GM21447 (cell line): ENCODE results near the gene ZMIZ1.

Experiments used
- ATAC-seq: cut with Tn5 transposase; IDR thresholded peaks from one replicate; pipeline ENCODE4 v1.9.1; 2021; ENCODE audit not compliant: unreplicated experiment

The ZMIZ1 gene

DNA sequence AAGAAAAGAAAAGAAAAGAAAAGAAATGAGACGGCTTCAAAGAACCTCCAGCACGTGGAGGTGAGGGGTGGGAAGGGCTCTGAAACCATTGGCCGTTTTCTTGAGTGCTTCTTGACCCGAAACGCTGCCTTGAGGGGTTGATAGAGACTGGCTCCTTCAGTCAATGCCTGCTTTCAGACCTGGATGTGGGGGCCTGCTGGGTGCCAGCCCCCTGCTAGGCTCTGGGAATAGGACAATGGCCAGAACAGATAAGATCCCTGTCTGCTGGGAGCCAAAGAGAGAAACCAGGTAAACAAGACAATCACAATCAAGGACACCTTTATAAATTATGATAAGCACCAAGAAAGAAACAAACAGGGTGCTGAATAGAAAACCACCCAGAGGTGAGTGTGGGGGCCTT lies 27.7 kb downstream of the ZMIZ1 start:
- ATAC-seq, result no peak

DNA sequence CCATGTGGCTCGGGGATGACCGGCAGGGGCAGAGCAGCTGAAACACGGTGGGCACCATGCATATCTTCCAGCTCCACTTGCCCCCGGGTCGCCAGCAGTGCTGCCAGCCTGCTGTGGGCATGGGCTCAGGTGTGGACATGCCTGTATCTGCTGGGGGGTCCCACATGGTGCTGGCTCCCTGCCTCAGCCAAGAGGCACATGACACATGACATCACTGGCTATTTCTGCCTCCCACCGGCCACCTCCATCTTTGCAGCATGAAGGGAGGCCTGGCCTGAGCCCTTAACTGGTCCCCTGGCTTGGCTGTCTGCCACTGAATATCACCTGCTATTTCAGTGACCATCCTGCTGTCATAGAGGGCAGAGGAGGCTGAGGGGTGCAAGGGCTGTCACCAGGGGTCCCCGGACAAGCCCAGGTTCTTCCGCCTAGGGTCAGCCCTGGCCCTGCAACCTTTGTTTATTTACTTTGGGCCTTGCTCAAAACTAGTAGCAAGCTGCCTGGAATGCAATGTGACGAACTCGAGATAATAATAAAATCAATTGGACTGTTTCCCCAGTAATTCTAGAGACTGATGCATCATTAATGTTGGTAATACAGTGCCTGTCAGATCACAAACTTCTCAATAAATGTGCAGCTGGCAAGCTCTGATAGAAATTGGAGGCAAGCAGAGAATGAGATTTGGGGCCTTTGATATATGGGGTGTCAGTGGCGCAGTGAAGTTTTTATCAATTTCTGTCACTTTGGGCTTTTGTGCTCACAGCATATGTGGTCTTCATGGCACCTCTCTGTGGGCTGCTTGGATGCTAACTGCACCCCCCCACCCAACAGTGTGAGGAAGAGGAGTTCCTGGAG lies 28.5 kb downstream of the ZMIZ1 start:
- no peak for ATAC-seq

DNA sequence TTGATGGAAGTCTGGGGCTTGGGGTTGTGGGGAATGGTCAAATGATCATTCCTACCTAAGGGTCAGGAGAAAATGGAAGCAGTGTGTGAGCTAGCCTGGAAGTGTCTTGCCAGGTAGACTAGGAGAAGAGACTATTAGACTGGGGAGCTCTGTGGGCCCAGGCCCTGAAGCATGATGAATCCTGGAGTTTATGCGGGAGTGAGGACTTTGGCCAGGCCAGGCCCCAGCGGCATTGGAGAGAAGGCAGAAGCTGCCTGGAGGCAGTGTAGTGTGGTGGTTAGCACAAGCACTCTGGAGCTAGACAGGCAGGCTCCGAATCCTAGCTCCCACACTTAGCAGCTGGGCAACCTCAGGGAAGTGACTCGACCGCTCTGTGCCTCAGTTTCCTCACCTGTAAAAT lies 29.3 kb downstream of the ZMIZ1 start:
- ATAC-seq, result no peak

DNA sequence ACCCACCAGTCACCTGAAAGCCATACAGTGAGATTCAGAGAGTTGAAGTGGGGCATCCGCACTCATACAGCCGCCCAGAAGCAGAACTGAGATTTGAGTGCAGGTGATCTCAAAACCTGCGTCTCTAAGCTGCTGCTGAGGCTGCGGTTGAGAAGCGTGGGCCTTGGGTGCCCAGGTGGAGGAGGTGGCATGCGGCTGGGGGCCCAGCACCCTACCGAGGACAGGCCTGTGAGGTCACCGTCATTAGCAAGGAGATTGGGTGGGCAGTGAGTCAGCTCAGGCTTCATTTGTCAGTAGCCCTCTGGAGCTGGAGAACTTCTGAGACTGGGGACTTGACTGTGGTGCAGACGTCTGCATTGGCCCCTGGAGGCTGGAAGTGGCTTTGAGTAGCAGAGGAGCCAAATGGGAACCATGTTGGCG lies 29.8 kb downstream of the ZMIZ1 start:
- ATAC-seq, result peak; percentile 81

DNA sequence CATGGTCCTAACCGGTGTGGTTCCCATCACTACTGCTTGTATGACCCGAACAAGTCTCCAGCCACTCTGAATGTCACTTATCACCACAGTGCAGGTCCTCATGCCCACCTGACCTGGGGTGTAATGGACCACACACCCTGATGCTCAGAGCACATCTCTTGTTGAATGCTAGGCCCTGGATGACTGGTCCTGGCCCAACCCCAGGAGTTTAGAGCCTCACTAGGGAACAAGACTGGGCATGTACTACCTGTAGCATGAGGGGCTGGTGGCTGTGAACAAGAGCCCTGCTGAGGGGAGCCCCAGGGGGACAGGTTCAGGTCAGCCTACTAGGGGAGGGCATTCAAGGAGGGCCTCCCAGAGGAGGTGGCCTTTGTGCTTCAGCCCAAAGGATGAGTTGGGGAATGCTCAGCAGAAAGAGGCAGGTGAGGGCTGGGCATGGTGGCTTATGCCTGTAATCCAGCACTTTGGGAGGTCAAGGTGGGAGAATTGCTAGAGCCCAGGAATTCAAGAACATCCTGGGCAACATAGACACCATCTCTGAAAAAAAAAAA lies 31.2 kb downstream of the ZMIZ1 start:
- ATAC-seq, result no peak

DNA sequence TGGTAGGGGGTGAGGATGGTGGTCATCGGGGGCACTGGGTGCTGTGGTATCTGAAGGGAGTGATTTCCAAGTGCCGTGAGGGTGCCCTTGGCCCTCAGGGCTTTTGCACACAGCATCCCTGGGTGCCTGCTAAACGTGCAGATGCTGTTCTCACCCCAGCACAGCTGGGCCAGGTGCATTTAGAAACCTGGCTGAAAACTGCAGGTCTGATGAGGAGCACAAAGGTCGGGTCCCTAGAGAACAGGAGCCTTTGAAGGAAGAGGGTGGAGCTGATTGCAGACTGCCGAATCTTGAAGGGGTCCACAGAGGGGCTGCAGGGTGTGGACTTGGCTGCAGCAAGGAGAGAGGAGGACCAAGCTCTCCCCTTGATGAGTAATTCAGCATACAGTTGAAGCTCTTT lies 32.0 kb downstream of the ZMIZ1 start:
- ATAC-seq, result no peak

DNA sequence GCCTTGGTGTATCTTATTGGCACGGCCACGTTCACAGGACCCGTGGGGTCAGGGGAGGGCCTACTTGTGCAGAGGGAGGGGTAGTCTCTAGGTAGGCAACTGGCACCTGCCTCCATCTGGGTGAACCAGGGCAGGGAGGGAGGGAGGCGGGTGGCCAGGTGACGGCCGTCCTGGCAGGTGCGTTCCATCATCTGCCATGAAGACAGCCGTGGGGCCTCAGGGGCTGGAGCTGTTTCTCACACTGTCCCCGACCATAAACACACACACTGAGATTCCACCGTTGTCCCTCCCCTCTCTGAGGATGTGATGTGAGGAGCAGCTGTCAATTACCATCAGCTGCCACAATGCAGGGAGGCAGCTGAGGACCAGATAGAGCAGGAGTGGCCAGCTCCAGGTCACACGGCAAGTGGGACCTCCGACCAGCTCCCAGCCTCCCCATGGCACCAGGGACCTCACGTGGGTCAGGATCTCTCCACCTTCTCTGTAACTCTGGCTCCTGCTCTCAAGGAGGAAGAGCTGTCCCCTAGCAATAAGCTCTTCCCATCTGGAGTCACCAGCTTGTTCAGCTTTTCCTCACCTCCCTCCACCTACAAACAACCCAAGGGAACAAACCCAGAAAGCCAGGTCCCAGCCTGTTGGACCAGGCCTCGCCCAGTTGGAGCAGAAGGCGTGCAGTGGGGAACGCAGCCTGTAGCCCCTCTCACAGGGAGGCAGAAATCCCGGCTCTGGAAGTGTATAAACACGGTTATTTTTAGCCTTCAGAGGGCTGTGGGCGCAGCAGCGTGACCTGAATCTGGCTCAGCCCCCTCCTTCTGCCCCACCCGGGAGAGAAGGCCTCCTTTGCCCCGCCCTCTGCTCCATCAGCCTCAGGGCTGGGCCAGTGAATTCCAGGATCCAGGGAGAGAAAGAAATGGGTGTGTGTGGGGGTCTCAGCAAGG lies 33.1 kb downstream of the ZMIZ1 start:
- ATAC-seq, result no peak

DNA sequence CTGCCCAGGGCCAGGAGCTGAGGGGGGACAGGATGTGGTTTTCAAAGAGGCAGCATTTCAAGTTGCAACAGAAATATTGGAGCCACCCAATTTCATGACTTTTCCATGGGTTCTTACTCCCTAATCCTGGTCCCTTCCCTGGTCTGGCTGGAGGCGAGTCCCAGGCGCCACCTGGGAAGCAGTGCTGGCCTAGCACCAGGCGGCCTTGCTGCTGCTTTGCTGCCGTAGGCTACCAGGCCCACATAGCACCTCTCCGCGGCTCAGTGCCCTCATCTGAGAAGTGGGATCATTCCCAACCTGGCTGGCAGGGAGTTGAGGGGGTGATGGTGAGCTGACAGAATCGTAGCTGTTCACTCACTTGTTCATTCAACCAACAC lies 33.7 kb downstream of the ZMIZ1 start:
- ATAC-seq, result no peak

DNA sequence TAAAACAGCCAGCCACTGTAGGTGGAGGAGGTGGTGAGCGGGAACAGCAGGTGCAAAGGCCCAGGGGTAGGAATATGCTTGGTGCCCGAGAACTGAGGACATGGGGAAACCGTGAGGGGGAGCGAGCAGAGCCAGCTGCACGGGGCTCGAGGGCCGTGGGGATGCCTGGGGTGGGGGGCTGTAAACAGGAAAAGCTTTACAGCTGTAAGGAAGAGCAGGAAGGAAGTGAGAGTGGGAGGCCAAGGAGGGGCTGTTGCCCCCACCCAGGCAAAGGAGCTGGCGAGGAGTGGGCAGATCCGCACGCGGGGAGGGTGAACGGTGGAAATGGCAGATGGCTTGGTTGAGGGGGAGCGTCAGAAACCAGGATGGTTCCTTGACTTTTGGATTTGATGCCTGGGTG lies 34.4 kb downstream of the ZMIZ1 start:
- no peak for ATAC-seq

DNA sequence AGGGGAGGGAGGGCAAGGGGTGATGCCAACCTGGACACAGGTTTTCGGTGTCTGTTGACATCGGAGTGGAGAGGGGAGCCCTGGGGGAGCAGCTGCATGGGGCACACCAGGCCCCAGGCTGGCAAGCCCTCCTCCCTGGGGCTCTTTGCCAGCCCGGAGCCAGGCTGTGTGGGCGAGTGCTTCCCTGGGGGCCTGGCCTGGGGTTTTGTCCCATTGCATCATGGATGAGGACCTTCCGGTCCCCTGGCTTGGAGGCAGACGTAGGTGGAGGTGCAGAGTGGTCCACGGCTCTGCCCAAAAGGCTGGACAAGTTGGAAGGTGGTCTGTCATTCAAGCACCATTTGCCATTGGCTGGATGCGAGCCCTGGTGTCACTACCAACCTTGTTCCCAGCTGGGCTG lies 34.8 kb downstream of the ZMIZ1 start:
- no peak for ATAC-seq

DNA sequence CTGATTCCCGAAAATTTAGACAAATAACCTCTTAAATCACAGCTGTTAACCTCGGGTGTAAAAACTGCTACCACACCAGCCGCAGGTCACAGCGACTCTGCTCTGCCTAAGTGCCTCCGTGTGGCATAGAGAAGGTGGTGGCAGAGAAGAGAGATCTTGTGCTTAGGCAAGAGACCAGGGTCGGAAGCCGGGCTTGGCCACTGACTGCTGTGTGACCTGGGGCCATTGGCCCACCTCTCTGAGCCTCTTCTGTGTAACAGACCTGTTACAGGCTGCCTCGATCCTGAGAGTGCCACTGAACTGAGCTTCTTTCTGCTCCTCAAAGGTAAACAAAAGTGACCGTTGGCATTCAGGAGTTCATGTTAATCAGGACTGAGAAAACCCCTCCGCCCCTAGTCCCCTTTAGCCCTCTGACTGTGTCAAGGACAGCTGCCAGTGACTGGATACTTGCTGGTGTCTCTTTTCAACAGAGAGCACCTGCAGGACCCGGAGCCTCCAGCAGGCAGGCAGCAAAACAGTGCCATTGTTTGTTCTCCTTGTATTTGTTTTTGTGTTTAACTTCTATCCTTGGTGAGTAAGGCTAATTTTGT lies 36.5 kb downstream of the ZMIZ1 start:
- ATAC-seq, result no peak

DNA sequence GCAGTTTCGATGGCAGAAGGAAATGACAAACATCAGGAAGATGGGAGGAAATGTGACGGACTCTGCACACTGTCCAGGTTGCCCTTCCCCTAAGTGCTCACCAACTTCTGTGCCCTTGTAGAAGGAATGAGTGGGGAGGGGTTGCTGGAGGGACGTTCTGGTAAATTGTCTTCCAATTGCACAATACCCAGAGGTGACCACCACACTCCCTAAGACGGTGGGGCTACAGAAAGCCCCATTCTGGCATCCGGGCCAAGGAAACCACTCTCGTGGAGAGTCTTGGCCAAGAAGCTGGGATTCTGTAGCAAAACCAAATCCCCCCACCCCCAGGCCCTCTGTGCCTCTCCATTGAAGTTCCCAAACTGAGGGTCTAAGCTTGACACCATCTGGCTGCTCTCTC lies 37.1 kb downstream of the ZMIZ1 start:
- no peak for ATAC-seq

DNA sequence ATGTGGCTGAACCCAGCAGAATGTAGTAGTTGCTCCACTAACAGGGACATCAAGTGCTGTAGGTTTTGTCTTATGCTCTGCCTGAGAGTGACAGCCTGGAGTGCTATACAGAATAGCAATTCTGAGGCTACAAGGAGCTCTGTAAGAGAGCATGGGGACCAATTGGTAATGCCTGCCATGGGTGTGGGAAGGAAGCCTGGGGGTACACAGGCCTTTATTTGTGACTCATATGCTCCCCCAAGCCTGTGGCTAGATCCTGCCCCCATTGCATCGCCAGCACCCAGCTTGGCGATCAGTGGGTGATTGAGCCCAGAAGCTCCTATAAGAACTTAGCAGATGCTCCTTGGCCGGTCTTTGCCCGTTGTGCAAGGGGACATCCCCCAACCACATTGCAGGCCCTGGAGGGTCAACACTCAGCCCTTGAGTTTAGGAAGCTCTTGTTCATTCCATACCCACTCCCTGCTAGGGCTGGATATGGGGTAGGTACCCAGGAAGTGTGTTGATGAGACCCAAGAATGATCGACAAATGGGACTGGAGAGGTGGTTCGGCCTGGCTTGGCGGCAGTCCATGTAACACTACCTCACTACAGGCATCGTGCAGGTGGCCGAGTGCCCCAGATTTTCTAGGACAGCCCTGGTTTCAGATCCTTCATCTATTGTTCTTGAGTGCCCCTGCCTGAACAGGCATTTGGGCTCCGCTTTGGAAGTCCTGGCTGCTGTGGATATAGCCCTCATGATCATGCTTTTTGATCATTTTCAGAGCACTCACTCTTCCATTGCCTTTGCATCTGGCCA lies 37.7 kb downstream of the ZMIZ1 start:
- no peak for ATAC-seq

DNA sequence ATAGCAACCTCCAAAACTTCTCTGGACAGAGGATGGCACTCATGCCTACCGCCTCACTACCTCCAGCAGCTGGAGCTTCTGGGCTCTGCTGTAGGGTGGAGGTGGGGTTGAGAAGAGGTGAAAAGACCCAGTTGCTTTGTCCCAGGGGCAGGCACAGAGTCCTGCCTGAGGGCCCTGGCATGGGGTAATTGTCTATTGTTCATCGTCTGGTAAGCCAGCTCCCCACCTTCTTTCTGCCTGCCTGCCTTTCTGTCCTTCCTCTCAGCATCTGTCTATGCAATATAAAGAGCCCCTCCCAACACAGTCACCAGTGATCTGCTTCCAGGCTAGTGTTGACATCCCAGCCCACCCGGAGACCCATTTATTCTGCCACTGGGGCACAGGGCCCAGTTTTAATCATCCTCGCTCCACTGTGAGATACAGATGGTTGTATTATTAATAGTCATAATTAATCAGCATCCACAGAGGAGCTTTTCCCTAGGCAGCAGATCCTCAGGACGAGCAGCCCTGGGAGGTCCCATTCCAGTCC lies 39.0 kb downstream of the ZMIZ1 start:
- ATAC-seq, result no peak

DNA sequence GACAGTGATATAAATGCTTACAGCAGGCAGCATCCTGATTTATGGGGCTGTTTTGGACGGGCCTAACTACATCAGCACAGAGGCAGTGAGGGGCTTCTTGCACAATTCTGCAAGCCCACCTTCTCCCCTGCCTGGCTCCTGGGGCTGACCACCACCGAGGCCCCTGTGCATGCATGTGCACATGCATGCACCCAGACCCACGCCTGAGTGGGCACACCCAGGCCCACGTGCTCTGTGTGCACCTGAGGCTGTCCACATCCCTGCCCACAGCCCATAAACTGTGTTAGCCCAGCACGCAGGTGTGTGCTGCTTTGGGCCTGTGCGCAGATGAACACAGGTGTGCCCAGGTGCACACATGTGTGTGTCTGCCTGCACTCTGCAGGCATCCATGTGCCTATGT lies 40.0 kb downstream of the ZMIZ1 start:
- no peak for ATAC-seq

DNA sequence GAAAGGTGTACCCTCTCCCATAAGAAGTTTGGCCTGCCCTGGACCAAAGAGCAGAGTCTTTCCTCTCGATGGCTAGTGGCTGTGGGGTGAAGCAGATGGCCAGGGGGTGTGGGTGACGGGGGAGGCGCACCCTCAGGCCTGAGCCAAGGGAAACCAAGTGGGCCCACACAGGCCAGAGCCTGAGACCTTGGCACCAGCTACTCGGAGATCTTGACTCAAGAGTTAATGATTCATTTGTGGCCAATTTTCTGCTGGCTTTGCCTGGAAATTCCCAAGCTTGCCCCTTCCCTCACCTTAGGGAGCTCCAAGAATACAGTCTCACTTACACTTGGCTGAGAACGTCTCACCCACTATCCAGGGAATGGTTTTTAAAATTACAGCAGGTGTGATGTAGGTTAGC lies 42.7 kb downstream of the ZMIZ1 start:
- ATAC-seq, result no peak

DNA sequence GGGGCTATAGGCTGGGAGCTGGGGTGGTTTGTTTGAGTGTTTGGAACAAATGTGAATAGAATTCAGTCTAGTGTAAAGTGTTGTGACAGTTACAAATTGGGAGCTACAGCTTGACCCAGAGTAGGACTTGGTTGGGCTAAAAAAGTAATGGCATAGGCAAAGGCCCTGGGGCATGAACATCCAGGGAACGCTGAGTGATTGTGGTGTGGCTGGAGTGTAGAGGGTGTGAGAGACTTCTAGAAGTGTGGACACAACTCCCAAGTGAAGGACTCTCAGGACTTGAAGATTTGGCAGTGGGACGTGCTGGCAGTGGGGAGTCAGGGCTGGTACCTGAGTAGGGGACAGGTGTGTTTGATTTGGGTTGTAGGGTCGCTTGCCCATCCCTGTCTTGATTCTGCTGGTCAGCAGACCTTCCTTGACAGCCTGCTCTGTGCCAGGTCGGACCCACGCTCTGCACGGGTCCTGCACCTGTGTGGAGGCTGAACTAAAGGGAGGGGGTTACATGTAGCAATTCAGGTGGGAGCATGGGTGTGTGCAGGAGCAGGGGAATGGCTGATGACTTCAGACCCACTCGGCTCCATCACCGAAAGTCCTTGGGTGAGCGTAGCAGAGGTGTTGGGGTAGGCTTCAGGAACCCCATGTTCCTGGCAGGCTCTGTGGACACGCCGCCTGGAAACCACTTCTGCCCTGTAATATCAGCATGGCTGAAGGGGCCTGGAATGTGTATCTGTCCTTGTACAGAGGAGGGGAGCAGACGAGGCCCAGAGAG lies 43.3 kb downstream of the ZMIZ1 start:
- ATAC-seq, result no peak

DNA sequence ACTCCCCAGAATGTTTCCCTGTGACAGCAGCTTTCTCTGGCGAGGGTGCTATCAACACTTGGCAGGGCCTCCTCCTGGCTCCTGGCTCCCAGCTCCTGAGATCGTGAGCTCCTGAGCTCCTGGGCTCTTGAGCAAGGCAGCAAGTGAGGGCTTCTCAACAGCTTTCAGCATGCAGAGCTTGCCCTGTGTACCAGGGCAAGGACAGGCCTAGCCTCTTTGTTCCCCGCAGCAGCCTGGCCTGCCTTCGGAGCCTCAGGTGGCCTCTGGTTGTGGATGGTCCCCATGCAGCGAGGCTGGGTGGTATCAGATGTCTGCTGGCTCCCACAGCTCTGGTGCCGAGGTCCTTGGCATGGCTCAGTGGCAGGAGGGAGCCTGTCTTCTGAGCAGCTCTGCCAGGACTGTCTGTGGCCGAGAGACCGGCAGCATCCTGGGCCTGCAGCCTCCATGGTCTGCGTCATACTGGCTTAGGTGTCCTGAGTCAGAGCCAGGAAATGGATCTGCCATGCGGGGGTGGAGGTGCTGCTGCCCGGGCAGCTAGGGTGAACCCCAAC lies 44.2 kb downstream of the ZMIZ1 start:
- no peak for ATAC-seq

DNA sequence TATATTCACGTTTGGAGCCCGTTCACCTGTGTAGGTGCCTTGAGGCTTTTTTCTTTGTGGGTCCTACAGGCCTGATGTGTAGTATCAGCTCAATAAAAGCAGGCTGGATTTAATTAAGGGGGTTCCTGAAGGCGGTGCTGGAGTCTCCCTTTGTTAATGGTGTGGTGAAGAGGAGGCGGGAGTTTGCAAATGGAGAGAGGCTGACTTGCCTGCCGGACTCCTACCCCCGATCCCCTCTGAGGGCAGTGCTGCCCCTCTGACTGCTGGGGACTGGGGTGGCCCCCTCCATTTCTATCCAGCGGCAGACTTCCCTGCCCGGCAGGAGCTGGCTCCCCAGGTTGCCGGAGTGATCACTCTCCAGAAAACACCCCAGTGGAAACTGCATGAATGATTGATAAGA lies 45.1 kb downstream of the ZMIZ1 start:
- ATAC-seq, result no peak
